ENCODE measurements around the gene TRA2A.
"Not testable (repeated sequence)": the region's sequence is repeated elsewhere in the genome, so short reads cannot be mapped to it uniquely, and the experiment has no call there.

TRA2A gene

DNA sequence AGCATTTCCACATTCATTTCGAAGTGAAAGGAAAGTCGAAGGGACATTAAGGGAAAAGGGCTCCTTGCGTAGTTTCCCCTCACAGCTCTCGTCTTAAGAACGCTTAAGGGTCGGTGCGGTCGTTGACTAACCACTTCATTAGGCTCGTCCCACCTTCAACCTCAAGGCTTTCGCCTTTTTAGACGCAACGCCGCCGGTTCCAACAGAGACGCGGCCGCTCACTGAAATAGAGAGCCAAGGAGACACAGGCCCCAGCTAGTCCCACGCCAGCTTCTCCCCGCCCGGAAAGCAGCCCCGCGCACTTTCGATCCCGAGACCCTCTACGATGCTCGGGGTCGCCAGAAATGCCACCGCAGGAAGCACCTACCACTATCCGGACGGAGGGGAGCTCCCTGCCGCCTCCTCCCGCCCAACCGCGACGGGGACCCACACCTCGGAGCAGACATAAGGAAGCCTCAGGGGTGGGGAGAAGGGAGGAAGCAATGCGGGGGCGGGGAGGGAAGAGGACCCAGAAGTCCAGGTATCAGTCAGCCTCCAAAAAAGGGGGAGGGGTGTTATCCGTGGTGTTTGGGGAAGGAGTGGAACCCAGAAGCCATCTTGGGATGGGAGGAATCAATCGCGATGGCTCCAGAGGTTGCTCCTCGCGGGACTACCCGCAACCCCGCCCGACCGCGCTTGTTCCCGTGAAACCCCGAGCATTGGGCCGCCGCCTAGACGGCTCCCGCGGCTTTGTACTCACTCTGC is 559 bp downstream of the TRA2A start:
- Histone ChIP-seq H3K27me3 (ENCODE audit: control insufficient read depth, insufficient read depth, low read length) (no peaks in the 10 kb centered on the region), H3K4me3 (ENCODE audit: low read length) (peak overlapping the region; percentile 89), H3K4me1 (ENCODE audit: control insufficient read depth, insufficient read depth, low read length) (peaks cover 17% of the 10 kb centered on the region), H3K9ac (ENCODE audit: low read length) (peak overlapping the region; percentile 99), H3K36me3 (ENCODE audit: control insufficient read depth, insufficient read depth, low read length) (no peaks in the 10 kb centered on the region), H3K9me3 (ENCODE audit: control insufficient read depth, low read length) (no peaks in the 10 kb centered on the region)

DNA sequence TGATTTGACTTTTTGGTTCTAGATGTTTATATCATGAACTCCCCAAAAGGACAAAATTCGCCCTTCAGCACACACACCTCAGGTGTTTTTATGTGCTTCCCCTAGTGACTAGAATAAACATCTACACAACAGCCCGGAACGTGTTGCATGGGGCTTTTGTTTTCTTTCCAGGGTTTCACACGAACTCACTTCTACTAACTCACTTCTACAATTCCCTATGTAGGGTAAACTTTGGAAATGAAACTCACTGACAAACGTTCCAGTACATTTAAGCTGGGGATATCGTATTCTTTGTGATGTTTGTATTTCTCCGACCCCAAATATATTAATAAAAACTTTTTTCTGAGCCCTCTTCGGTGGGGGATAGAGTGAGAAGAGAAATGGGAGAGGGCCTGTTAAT is 1.4 kb downstream of the TRA2A start:
- H3K36me3 ChIP-seq (ENCODE audit: control insufficient read depth, insufficient read depth, low read length) = no peaks in the 10 kb centered on the region
- H3K9me3 ChIP-seq (ENCODE audit: control insufficient read depth, low read length) = no peaks in the 10 kb centered on the region
- H3K9ac ChIP-seq (ENCODE audit: low read length) = peak overlapping the region; percentile 99
- peaks cover 17% of the 10 kb centered on the region for H3K4me1 ChIP-seq (ENCODE audit: control insufficient read depth, insufficient read depth, low read length)
- peak overlapping the region; percentile 89 for H3K4me3 ChIP-seq (ENCODE audit: low read length)
- H3K27me3 ChIP-seq (ENCODE audit: control insufficient read depth, insufficient read depth, low read length) = no peaks in the 10 kb centered on the region

DNA sequence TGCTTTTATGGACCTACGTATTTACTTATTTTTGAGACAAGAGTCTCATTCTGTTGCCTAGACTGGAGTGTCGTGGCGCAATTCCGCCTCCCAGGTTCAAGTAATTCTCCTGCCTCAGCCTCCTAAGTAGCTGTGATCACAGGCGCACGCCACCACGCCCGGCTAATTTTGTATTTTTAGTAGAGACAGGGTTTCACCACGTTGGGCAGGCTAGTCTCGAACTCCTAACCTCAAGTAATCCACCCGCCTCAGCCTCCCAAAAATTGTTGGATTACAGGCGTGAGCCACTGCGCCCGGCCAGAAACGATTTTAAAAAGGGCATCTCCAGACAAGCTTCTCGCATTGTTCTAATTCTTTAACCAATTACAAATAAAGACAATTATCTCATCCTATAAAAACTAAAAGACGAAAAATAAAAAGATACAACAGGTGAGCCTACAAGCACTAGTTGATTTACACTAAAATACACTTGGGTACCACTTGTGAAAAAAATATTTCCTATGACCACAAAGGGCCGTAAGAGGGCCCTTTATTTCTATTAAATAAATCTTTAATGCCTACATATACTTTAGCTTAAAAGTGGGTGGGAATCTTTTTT is 2.4 kb downstream of the TRA2A start:
- H3K9me3 ChIP-seq (ENCODE audit: control insufficient read depth, low read length) = no peaks in the 10 kb centered on the region
- peaks cover 17% of the 10 kb centered on the region for H3K4me1 ChIP-seq (ENCODE audit: control insufficient read depth, insufficient read depth, low read length)
- H3K4me3 ChIP-seq (ENCODE audit: low read length) = no peak overlapping the region
- H3K9ac ChIP-seq (ENCODE audit: low read length) = no peak overlapping the region
- H3K36me3 ChIP-seq (ENCODE audit: control insufficient read depth, insufficient read depth, low read length) = no peaks in the 10 kb centered on the region
- H3K27me3 ChIP-seq (ENCODE audit: control insufficient read depth, insufficient read depth, low read length) = no peaks in the 10 kb centered on the region

DNA sequence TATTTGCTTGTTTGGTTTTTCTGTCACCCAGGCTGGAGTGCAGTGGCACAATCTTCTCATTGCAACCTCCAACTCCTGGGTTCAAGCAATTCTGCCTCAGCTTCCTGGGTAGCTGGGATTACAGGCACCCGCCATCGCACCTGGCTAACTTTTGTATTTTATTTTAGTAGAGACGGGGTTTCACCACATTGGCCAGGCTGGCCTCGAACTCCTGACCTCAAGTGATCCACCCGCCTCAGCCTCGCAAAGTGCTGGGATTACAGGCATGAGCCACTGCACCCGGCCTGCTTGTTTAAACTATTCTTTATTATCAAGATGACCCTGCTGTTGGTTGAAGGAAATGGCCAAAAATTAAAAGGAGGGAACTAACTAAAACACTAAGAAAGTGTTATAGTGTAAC is 6.2 kb downstream of the TRA2A start:
- H3K36me3 ChIP-seq (ENCODE audit: control insufficient read depth, insufficient read depth, low read length); H3K9me3 ChIP-seq (ENCODE audit: control insufficient read depth, low read length); H3K27me3 ChIP-seq (ENCODE audit: control insufficient read depth, insufficient read depth, low read length); H3K4me3 ChIP-seq (ENCODE audit: low read length); H3K9ac ChIP-seq (ENCODE audit: low read length): not testable (repeated sequence)
- H3K4me1 ChIP-seq (ENCODE audit: control insufficient read depth, insufficient read depth, low read length) = peaks cover 17% of the 10 kb centered on the region

DNA sequence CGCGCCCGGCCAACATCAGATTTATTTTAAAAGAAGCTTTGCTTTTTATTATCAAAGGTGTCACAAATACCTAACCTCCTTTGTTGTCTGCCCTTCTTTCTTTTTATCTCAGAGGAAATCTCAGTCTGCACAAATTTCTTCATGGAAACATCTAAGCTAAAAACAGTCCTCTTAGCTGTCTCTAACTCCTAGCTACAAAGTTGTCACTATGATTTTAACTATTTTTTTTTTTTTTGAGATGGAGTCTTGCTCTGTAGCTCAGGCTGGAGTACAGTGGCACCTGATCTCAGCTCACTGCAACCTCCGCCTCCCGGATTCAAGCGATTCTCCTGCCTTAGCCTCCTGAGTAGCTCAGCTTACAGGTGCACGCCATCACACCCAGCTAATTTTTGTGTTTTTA is 7.3 kb downstream of the TRA2A start:
- peaks cover 10% of the 10 kb centered on the region for H3K36me3 ChIP-seq (ENCODE audit: control insufficient read depth, insufficient read depth, low read length)
- H3K9ac ChIP-seq (ENCODE audit: low read length) = no peak overlapping the region
- H3K27me3 ChIP-seq (ENCODE audit: control insufficient read depth, insufficient read depth, low read length) = no peaks in the 10 kb centered on the region
- H3K4me3 ChIP-seq (ENCODE audit: low read length) = no peak overlapping the region
- H3K4me1 ChIP-seq (ENCODE audit: control insufficient read depth, insufficient read depth, low read length) = peaks cover 17% of the 10 kb centered on the region
- H3K9me3 ChIP-seq (ENCODE audit: control insufficient read depth, low read length) = no peaks in the 10 kb centered on the region

DNA sequence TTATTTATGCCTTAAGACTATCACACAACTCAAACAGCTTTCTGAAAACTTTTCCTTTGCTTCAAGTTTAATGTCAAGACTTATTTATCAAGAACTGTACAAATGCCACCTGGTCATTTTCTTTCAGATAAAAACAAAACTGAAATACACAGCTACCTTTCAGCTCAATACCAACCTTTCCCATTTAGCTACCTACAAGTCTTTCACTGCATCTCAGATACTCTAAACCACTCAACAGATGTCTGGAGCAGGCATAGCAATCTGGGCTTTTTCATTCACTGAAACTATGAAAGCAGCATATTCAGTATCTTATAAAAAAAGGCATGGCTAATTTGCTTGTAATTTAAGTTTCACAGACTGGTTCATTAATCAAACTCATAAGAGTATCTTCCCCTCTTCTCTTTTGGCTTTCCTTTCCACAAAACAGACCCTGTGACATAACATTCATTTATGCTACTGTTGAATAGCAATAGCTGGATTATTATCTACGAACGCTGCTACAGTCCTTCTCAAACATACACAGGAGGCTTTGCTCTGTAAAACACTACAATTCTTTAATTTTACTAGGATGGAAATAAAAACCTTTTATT is 8.2 kb downstream of the TRA2A start:
- no peaks in the 10 kb centered on the region for H3K27me3 ChIP-seq (ENCODE audit: control insufficient read depth, insufficient read depth, low read length)
- H3K9me3 ChIP-seq (ENCODE audit: control insufficient read depth, low read length) = no peaks in the 10 kb centered on the region
- H3K36me3 ChIP-seq (ENCODE audit: control insufficient read depth, insufficient read depth, low read length) = peaks cover 10% of the 10 kb centered on the region
- peaks cover 9% of the 10 kb centered on the region for H3K4me1 ChIP-seq (ENCODE audit: control insufficient read depth, insufficient read depth, low read length)
- H3K4me3 ChIP-seq (ENCODE audit: low read length) = no peak overlapping the region
- no peak overlapping the region for H3K9ac ChIP-seq (ENCODE audit: low read length)

DNA sequence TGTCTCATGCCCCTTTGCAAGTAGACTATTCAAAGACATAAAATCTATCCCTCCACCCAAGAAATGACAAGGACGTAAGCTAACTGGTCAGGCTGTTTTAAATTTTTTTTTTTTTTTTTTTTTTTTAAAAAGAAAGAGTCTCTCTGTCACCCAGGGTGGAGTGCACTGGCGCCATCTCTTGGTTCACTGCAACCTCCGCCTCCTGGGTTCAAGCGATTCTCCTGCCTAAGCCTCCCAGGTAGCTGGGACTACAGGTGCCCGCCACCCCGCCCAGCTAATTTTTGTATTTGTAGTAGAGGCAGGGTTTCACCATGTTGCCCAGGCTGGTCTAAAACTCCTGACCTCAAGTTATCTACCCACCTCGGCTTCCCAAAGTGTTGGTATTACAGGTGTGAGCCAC is 11.2 kb downstream of the TRA2A start:
- H3K27me3 ChIP-seq (ENCODE audit: control insufficient read depth, insufficient read depth, low read length) = no peaks in the 10 kb centered on the region
- no peaks in the 10 kb centered on the region for H3K9me3 ChIP-seq (ENCODE audit: control insufficient read depth, low read length)
- no peak overlapping the region for H3K4me3 ChIP-seq (ENCODE audit: low read length)
- H3K4me1 ChIP-seq (ENCODE audit: control insufficient read depth, insufficient read depth, low read length) = no peaks in the 10 kb centered on the region
- H3K9ac ChIP-seq (ENCODE audit: low read length) = no peak overlapping the region
- peaks cover 10% of the 10 kb centered on the region for H3K36me3 ChIP-seq (ENCODE audit: control insufficient read depth, insufficient read depth, low read length)

DNA sequence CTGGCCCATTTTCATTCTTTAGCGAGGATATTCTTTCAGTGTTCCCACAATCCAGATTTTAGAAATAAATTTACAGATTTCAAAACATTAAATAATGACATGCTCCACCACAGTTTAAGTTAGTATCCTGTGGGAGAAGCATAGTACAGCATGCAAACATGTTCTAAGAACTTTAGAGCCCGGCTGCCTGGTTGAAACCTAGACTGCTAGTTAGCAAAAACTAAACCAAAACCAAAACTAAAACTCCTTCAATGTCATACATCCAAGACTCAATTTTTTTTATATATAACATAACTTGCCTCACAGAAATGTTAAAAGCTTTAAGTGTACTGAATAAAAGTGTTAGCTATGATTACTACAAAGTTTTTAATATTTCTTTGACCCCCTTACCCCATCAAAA is 17.0 kb downstream of the TRA2A start:
- H3K36me3 ChIP-seq (ENCODE audit: control insufficient read depth, insufficient read depth, low read length) = no peaks in the 10 kb centered on the region
- no peaks in the 10 kb centered on the region for H3K4me1 ChIP-seq (ENCODE audit: control insufficient read depth, insufficient read depth, low read length)
- no peaks in the 10 kb centered on the region for H3K9me3 ChIP-seq (ENCODE audit: control insufficient read depth, low read length)
- no peaks in the 10 kb centered on the region for H3K27me3 ChIP-seq (ENCODE audit: control insufficient read depth, insufficient read depth, low read length)
- H3K9ac ChIP-seq (ENCODE audit: low read length) = no peak overlapping the region
- no peak overlapping the region for H3K4me3 ChIP-seq (ENCODE audit: low read length)

DNA sequence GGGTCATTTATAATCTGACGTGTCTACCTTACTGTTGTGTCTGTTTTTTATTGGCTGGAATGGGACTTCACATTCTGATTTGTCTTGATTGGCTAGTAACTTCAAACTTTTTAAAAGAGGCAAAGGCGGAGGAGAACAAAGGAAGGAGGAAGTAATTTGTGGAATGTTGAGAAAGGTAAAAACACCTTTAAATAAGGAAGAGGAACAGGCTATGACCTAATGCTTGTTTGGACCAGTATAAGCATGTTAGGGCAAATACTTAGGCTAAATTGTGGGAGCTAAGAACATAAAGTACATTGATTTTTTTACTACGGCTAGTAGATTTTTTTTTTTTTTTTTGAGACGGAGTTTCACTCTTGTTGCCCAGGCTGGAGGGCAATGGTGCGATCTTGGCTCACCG is 18.0 kb downstream of the TRA2A start:
- not testable (repeated sequence) for H3K36me3 ChIP-seq (ENCODE audit: control insufficient read depth, insufficient read depth, low read length); H3K9me3 ChIP-seq (ENCODE audit: control insufficient read depth, low read length); H3K4me3 ChIP-seq (ENCODE audit: low read length); H3K9ac ChIP-seq (ENCODE audit: low read length); H3K4me1 ChIP-seq (ENCODE audit: control insufficient read depth, insufficient read depth, low read length); H3K27me3 ChIP-seq (ENCODE audit: control insufficient read depth, insufficient read depth, low read length)

DNA sequence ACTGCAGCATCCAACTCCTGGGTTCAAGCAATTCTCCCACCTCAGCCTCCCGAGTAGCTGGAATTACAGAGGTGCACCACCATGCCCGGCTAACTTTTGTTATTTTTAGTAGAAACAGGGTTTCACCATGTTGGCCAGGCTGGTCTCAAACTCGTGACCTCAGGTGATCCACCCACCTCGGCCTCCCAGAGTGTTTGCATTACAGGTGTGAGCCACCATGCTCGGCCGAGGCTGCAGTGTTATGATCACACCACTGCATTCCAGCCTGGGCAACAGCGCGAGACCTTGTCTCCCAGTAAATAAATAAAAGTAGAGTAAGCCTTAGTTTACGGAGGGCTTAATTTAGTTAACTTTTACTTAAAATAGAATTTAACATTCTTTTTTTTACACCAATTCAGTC is 37.8 kb downstream of the TRA2A start:
- Histone ChIP-seq H3K4me3 (ENCODE audit: low read length) (no peak overlapping the region), H3K9ac (ENCODE audit: low read length) (no peak overlapping the region), H3K4me1 (ENCODE audit: control insufficient read depth, insufficient read depth, low read length) (peaks cover 3% of the 10 kb centered on the region), H3K36me3 (ENCODE audit: control insufficient read depth, insufficient read depth, low read length) (no peaks in the 10 kb centered on the region), H3K27me3 (ENCODE audit: control insufficient read depth, insufficient read depth, low read length) (no peaks in the 10 kb centered on the region), H3K9me3 (ENCODE audit: control insufficient read depth, low read length) (no peaks in the 10 kb centered on the region)

DNA sequence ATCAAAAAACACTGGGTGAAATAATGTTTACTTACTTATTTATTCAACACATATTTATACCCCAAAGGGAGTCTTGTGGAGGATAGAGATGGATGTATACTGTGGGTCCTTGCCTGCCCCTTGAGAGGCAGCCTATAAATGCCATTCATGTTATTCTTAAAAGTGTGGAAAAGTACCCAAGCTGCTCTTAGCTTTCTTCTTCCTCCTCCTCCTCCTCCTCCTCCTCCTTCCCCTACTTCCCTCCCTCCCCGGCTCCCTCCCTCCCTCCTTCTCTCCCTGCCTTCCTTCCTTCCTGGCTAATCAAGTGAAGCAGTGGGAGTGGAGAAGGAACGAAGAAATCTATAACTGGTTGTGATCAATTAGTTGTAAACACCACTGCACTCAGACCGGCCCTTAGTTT is 40.3 kb downstream of the TRA2A start:
- H3K9me3 ChIP-seq (ENCODE audit: control insufficient read depth, low read length) = no peaks in the 10 kb centered on the region
- H3K4me3 ChIP-seq (ENCODE audit: low read length) = no peak overlapping the region

DNA sequence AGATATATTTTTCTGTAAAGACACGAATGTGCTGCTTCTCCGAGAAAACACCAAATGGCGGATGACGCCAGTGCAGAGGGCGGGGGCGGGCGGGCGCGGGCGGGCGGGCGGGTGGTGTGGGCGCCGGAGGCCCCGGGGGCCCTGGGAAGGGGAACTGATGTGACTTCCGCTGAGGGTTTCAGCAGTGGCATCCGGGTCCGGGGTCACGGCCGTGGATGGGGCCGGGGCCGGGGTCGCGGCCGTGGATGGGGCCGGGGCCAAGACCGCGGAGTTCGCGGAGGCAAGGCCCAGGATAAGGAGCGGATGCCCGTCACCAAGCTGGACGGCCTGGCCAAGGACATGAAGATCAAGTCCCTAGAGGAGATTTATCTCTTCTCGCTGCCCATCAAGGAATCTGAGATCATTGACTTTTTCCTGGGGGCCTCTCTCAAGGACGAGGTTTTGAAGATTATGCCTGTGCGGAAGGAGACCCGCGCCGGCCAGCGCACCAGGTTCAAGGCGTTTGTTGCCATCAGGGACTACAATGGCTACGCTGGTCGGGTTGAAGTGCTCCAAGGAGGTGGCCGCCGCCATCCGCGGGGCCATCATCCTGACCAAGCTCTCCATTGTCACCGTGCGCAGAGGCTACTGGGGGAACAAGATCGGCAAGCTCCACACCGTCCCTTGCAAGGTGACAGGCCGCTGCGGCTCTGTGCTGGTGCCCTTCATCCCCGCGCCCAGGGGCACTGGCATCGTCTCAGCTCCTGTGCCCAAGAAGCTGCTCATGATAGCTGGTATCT is 41.2 kb downstream of the TRA2A start:
- Histone ChIP-seq H3K27me3 (ENCODE audit: control insufficient read depth, insufficient read depth, low read length) (no peaks in the 10 kb centered on the region), H3K4me1 (ENCODE audit: control insufficient read depth, insufficient read depth, low read length) (no peaks in the 10 kb centered on the region), H3K36me3 (ENCODE audit: control insufficient read depth, insufficient read depth, low read length) (no peaks in the 10 kb centered on the region), H3K9ac (ENCODE audit: low read length) (peak overlapping the region; percentile 55), H3K9me3 (ENCODE audit: control insufficient read depth, low read length) (no peaks in the 10 kb centered on the region), H3K4me3 (ENCODE audit: low read length) (no peak overlapping the region)

More for the DNA sequence above, 40.3 kb downstream of the TRA2A start:
- H3K36me3 ChIP-seq (ENCODE audit: control insufficient read depth, insufficient read depth, low read length) = no peaks in the 10 kb centered on the region
- H3K4me1 ChIP-seq (ENCODE audit: control insufficient read depth, insufficient read depth, low read length) = no peaks in the 10 kb centered on the region
- no peak overlapping the region for H3K9ac ChIP-seq (ENCODE audit: low read length)
- no peaks in the 10 kb centered on the region for H3K27me3 ChIP-seq (ENCODE audit: control insufficient read depth, insufficient read depth, low read length)
